ENCODE measurements around the gene RGL3.
A peak's percentile ranks its signal among the peaks of the same experiment; 100 is the strongest.
"Not testable (repeated sequence)": the region's sequence is repeated elsewhere in the genome, so short reads cannot be mapped to it uniquely, and the experiment has no call there.

RGL3 gene

GRCh38 chr19:11361771-11362731 is 57.1 kb downstream of the RGL3 start:
- DNase-seq (ENCODE audit: low spot score): no peak

GRCh38 chr19:11361037-11361770 is 57.9 kb downstream of the RGL3 start:
- DNase-seq (ENCODE audit: low spot score): no peak

GRCh38 chr19:11359421-11359820 is 59.7 kb downstream of the RGL3 start:
- DNase-seq (ENCODE audit: low spot score): no peak

- DNase-seq (ENCODE audit: low spot score): no peak
Observed at GRCh38 chr19:11356676-11357550, 62.2 kb downstream of the RGL3 start.

GRCh38 chr19:11356074-11356397 is 63.1 kb downstream of the RGL3 start:
- DNase-seq (ENCODE audit: low spot score): no peak

GRCh38 chr19:11355160-11356073 is 63.7 kb downstream of the RGL3 start, which contains the start of gene PLPPR2:
PLPPR2 (plus strand) TSS chr19:11355432; CDS start chr19:11357674, 2,242 bp downstream.
- DNase-seq (ENCODE audit: low spot score): peak; percentile 85

GRCh38 chr19:11354102-11354501 is 65.0 kb downstream of the RGL3 start:
- not testable (repeated sequence) for DNase-seq (ENCODE audit: low spot score)

- no peak for DNase-seq (ENCODE audit: low spot score)
Observed at GRCh38 chr19:11349171-11349570, 69.9 kb downstream of the RGL3 start.

GRCh38 chr19:11347546-11348039 is 71.5 kb downstream of the RGL3 start:
- DNase-seq (ENCODE audit: low spot score): no peak

GRCh38 chr19:11346104-11346940 is 72.8 kb downstream of the RGL3 start, which contains the start of the genes CCDC159 and TMEM205:
CCDC159 (plus strand) TSS chr19:11346519; CDS start chr19:11346607, 88 bp downstream.
TMEM205 (minus strand) TSS chr19:11346268; CDS start chr19:11345619, 649 bp downstream.
- DNase-seq (ENCODE audit: low spot score): peak; percentile 99

- no peak for DNase-seq (ENCODE audit: low spot score)
Observed at GRCh38 chr19:11345122-11345803, 73.9 kb downstream of the RGL3 start.

Data from kidney capillary endothelial cell (primary cell).